MM.1S (cell line): ENCODE measurements around the gene CACNA2D1.

Experiments used
- DNase-seq: peaks from one replicate; pipeline ENCODE4 v3.0.0-alpha.2; 2015
- H2AFZ ChIP-seq: fragments of 300-600 bp; sonication (generic); 2 replicates; pipeline ENCODE4 v1.6.0; 2016; ENCODE audit warnings: antibody characterized with exemption, low read length
- H3F3A ChIP-seq: fragments of 300-600 bp; sonication (generic); 2 replicates; pipeline ENCODE4 v1.6.1; 2016; ENCODE audit warnings: mild to moderate bottlenecking, antibody characterized with exemption, low read length, moderate library complexity, mixed read lengths; ENCODE audit not compliant: insufficient read depth
- H3K27ac ChIP-seq: fragments of 300-600 bp; sonication (generic); 2 replicates; pipeline ENCODE4 v1.5.1; 2016; ENCODE audit warnings: mild to moderate bottlenecking, low read length
- H3K27me3 ChIP-seq: fragments of 300-600 bp; sonication (generic); replicated peaks from 2 replicates; pipeline ENCODE4 v1.6.0; 2016; ENCODE audit warnings: low read length; ENCODE audit not compliant: insufficient read depth
- H3K36me3 ChIP-seq: fragments of 300-600 bp; sonication (generic); replicated peaks from 2 replicates; pipeline ENCODE4 v1.6.1; 2016; ENCODE audit warnings: mild to moderate bottlenecking, low read length, mixed read lengths; ENCODE audit not compliant: insufficient read depth
- H3K4me1 ChIP-seq: fragments of 300-600 bp; sonication (generic); 2 replicates; pipeline ENCODE4 v1.6.1; 2016; ENCODE audit warnings: low read length, mixed read lengths
- H3K4me2 ChIP-seq: fragments of 300-600 bp; sonication (generic); 2 replicates; pipeline ENCODE4 v1.6.0; 2016; ENCODE audit warnings: low read depth, low read length
- H3K4me3 ChIP-seq: fragments of 300-600 bp; sonication (generic); 2 replicates; pipeline ENCODE4 v1.5.1; 2016; ENCODE audit warnings: low read length, mixed read lengths
- H3K79me2 ChIP-seq: fragments of 300-600 bp; sonication (generic); 2 replicates; pipeline ENCODE4 v1.6.1; 2016; ENCODE audit warnings: mixed run types, low read length, mixed read lengths
- H3K9ac ChIP-seq: fragments of 300-600 bp; sonication (generic); 2 replicates; pipeline ENCODE4 v1.6.1; 2016; ENCODE audit warnings: low read length, mixed read lengths
- H3K9me2 ChIP-seq: fragments of 300-600 bp; sonication (generic); replicated peaks from 2 replicates; pipeline ENCODE4 v1.6.1; 2016; ENCODE audit warnings: mild to moderate bottlenecking, low read length, mixed read lengths; ENCODE audit not compliant: insufficient read depth
- H3K9me3 ChIP-seq: fragments of 300-600 bp; sonication (generic); replicated peaks from 2 replicates; pipeline ENCODE4 v1.6.1; 2016; ENCODE audit warnings: mild to moderate bottlenecking, low read length, mixed read lengths; ENCODE audit not compliant: insufficient read depth
- H4K20me1 ChIP-seq: fragments of 300-600 bp; sonication (generic); 2 replicates; pipeline ENCODE4 v1.6.1; 2016; ENCODE audit warnings: mild to moderate bottlenecking, low read length, moderate library complexity, mixed read lengths; ENCODE audit not compliant: insufficient read depth
- CTCF ChIP-seq: fragments of 300-600 bp; sonication (generic); IDR thresholded peaks from 2 replicates; pipeline ENCODE4 v1.5.1; 2016; ENCODE audit warnings: antibody characterized with exemption, low read length, mixed read lengths
- EZH2 ChIP-seq: fragments of 300-600 bp; sonication (generic); optimal IDR thresholded peaks from 2 replicates; pipeline ENCODE3; 2017; ENCODE audit warnings: low read depth, mild to moderate bottlenecking, antibody characterized with exemption, low read length, mixed read lengths
- EZH2phosphoT487 ChIP-seq: fragments of 300-600 bp; sonication (generic); IDR thresholded peaks from 2 replicates; pipeline ENCODE4 v1.6.1; 2018; ENCODE audit warnings: antibody characterized with exemption, low read length

Gene CACNA2D1

GRCh38 chr7:82318786-82319185 is 124.8 kb downstream of the CACNA2D1 start:
- no peak overlapping the region for H3K27ac ChIP-seq
- no peak overlapping the region for H3K9ac ChIP-seq
- TF ChIP-seq CTCF (no peak), EZH2 (no peak), EZH2phosphoT487 (no peak)
- H3K36me3 ChIP-seq: no peaks in the 10 kb centered on the region
- no peak overlapping the region for H3K4me3 ChIP-seq
- no peak overlapping the region for H2AFZ ChIP-seq
- H3K27me3 ChIP-seq: no peaks in the 10 kb centered on the region
- no peak overlapping the region for H3K4me2 ChIP-seq
- DNase-seq: no peak
- no peaks in the 10 kb centered on the region for H3K9me3 ChIP-seq
- H3K9me2 ChIP-seq: no peaks in the 10 kb centered on the region
- no peaks in the 10 kb centered on the region; the same call in 1 of the 2 replicates for H3F3A ChIP-seq
- H4K20me1 ChIP-seq: no peaks in the 10 kb centered on the region
- H3K79me2 ChIP-seq: no peaks in the 10 kb centered on the region
- H3K4me1 ChIP-seq: no peaks in the 10 kb centered on the region

GRCh38 chr7:82317760-82318159 is 125.8 kb downstream of the CACNA2D1 start:
- no peaks in the 10 kb centered on the region for H3K9me3 ChIP-seq
- no peaks in the 10 kb centered on the region for H3K9me2 ChIP-seq
- no peaks in the 10 kb centered on the region for H3K36me3 ChIP-seq
- DNase-seq: no peak
- H3K4me3 ChIP-seq: no peak overlapping the region
- H3K27ac ChIP-seq: no peak overlapping the region
- H3K79me2 ChIP-seq: no peaks in the 10 kb centered on the region
- no peaks in the 10 kb centered on the region for H3K4me1 ChIP-seq
- H3K27me3 ChIP-seq: no peaks in the 10 kb centered on the region
- H2AFZ ChIP-seq: no peak overlapping the region
- H3F3A ChIP-seq: no peaks in the 10 kb centered on the region; the same call in 1 of the 2 replicates
- TF ChIP-seq EZH2 (no peak), CTCF (no peak), EZH2phosphoT487 (no peak)
- no peak overlapping the region for H3K4me2 ChIP-seq
- H3K9ac ChIP-seq: no peak overlapping the region
- H4K20me1 ChIP-seq: no peaks in the 10 kb centered on the region

GRCh38 chr7:82317257-82317721 is 126.3 kb downstream of the CACNA2D1 start:
- no peaks in the 10 kb centered on the region for H4K20me1 ChIP-seq
- no peak overlapping the region for H3K9ac ChIP-seq
- no peak for DNase-seq
- no peak overlapping the region for H3K4me2 ChIP-seq
- H3K4me1 ChIP-seq: no peaks in the 10 kb centered on the region
- no peaks in the 10 kb centered on the region for H3K36me3 ChIP-seq
- no peak overlapping the region for H3K4me3 ChIP-seq
- no peaks in the 10 kb centered on the region for H3K79me2 ChIP-seq
- H3K9me2 ChIP-seq: no peaks in the 10 kb centered on the region
- H2AFZ ChIP-seq: no peak overlapping the region
- no peaks in the 10 kb centered on the region; the same call in 1 of the 2 replicates for H3F3A ChIP-seq
- TF ChIP-seq EZH2phosphoT487 (no peak), CTCF (no peak), EZH2 (no peak)
- no peaks in the 10 kb centered on the region for H3K9me3 ChIP-seq
- H3K27ac ChIP-seq: no peak overlapping the region
- H3K27me3 ChIP-seq: no peaks in the 10 kb centered on the region
